Glomerular endothelial cell (primary cell): ENCODE results near the gene CCDC120. TPM values are rescaled to one million over a fixed set of nuclear protein-coding genes. Genes with fewer than 3 reads are reported as not detected.

Experiments
- DNase-seq: peaks from one replicate; pipeline ENCODE4 v3.0.0-alpha.2; 2011; ENCODE audit warnings: low read depth, low spot score; ENCODE audit errors: extremely low read depth
- total RNA-seq: library from RNA; depleted of rRNA; stranded (reverse); fragments of >200 nt; gene quantifications from 2 replicates; pipeline ENCODE4 v1.2.3, GENCODE V29; 2015

The CCDC120 gene
- total RNA-seq: 2.3 and 5.7 TPM in 2 replicates

- no peak for DNase-seq
These were observed at the start of gene CCDC120 for GRCh38 chrX:49058794-49059193. Gene CCDC120 (plus strand): TSS chrX:49058999. CDS start chrX:49062042, 3,043 bp downstream.

GRCh38 chrX:49019050-49019449 lies 39.7 kb upstream of the CCDC120 start:
- no peak for DNase-seq

GRCh38 chrX:49019599-49020249 lies 39.1 kb upstream of the CCDC120 start:
- no peak for DNase-seq

- DNase-seq: no peak
These were observed 28.9 kb upstream of the CCDC120 start for GRCh38 chrX:49029876-49030275.

GRCh38 chrX:49030283-49030682 lies 28.5 kb upstream of the CCDC120 start:
- DNase-seq: no peak

- no peak for DNase-seq
These were observed 20.8 kb upstream of the CCDC120 start for GRCh38 chrX:49037883-49038475.

- DNase-seq: peak; percentile 45
These were observed 19.0 kb upstream of the CCDC120 start for GRCh38 chrX:49039598-49040375.

GRCh38 chrX:49040376-49040955 lies 18.3 kb upstream of the CCDC120 start:
- DNase-seq: no peak

GRCh38 chrX:49041744-49042580 lies 16.8 kb upstream of the CCDC120 start:
- DNase-seq: no peak

GRCh38 chrX:49042581-49043219 lies 16.1 kb upstream of the CCDC120 start:
- no peak for DNase-seq

GRCh38 chrX:49043220-49043986 lies 15.4 kb upstream of the CCDC120 start, which contains the start of gene TFE3:
Gene TFE3 (minus strand): TSS chrX:49043357. CDS start chrX:49043226, 131 bp downstream.
- peak; percentile 88 for DNase-seq

- no peak for DNase-seq
These were observed 14.9 kb upstream of the CCDC120 start for GRCh38 chrX:49043987-49044281.

- DNase-seq: no peak
These were observed 5.4 kb upstream of the CCDC120 start for GRCh38 chrX:49053223-49054072.

GRCh38 chrX:49054073-49054762 lies 4.6 kb upstream of the CCDC120 start:
- no peak for DNase-seq

- DNase-seq: no peak
These were observed 402 bp downstream of the CCDC120 start for GRCh38 chrX:49059201-49059600.

- DNase-seq: no peak
These were observed 884 bp downstream of the CCDC120 start for GRCh38 chrX:49059681-49060085.

GRCh38 chrX:49060914-49061313 lies 2.1 kb downstream of the CCDC120 start:
- DNase-seq: no peak

- no peak for DNase-seq
These were observed 2.7 kb downstream of the CCDC120 start for GRCh38 chrX:49061490-49061889.
